Spinal cord (tissue), 10 donors: ENCODE data around the gene GMDS. TPM values are rescaled to one million over a fixed set of nuclear protein-coding genes. Genes with fewer than 3 reads are reported as not detected.
A peak's percentile ranks its signal among the peaks of the same experiment; 100 is the strongest.

ENCODE experiments used
- DNase-seq, 6 donors: peaks; one replicate each; pipeline versions ENCODE4 v3.0.0 to v3.0.0-alpha.2; 2013 to 2015; ENCODE audit warnings: low spot score in 6 of 6, low read depth in 4 of 6
- H3K27ac ChIP-seq: one replicate; pipeline ENCODE4 v1.5.1; 2013; ENCODE audit warnings: low read depth, low read length, control low read depth
- H3K27me3 ChIP-seq: one replicate; pipeline ENCODE4 v1.6.1; 2013; ENCODE audit warnings: low read length; ENCODE audit not compliant: control insufficient read depth, insufficient read depth
- H3K36me3 ChIP-seq: one replicate; pipeline ENCODE4 v1.6.1; 2013; ENCODE audit warnings: low read length; ENCODE audit not compliant: control insufficient read depth, insufficient read depth
- H3K4me1 ChIP-seq: one replicate; pipeline ENCODE4 v1.6.1; 2013; ENCODE audit warnings: low read length; ENCODE audit not compliant: control insufficient read depth, insufficient read depth
- H3K4me3 ChIP-seq: one replicate; pipeline ENCODE4 v1.5.1; 2013; ENCODE audit warnings: low read depth, low read length, control low read depth
- H3K9me3 ChIP-seq: one replicate; pipeline ENCODE4 v1.6.1; 2013; ENCODE audit warnings: low read length; ENCODE audit not compliant: control insufficient read depth, insufficient read depth
- WGBS: methylation state at CpG from one replicate; pipeline ENCODE4 v1.1.5; 2013; ENCODE audit warnings: missing lambda C conversion rate; ENCODE audit not compliant: insufficient coverage; 5-methylcytosine and 5-hydroxymethylcytosine counted together
- polyA plus RNA-seq, 2 donors: library from polyadenylated mRNA; unstranded; fragments of 120-200 nt; gene quantifications; one replicate each; pipeline ENCODE4 v1.2.1, GENCODE V29; 2013; ENCODE audit not compliant: insufficient read length in 2 of 2
- total RNA-seq, 2 donors: library from RNA; depleted of rRNA in 1 of 2; stranded (reverse); fragments of 120-200 nt in 1 of 2; fragments of >200 nt in 1 of 2; gene quantifications; one replicate each; pipeline versions ENCODE4 v1.2.3 to v1.2.4, GENCODE V29; 2013 to 2014
- donor health status: healthy.

GMDS gene
- total and polyA plus RNA-seq, 4 donors = 35.3 to 87.4 (median 49.6) TPM

- no peak for DNase-seq
- H3K27ac ChIP-seq = no peak overlapping the region
- no peaks in the 10 kb centered on the region for H3K27me3 ChIP-seq
- no peak overlapping the region for H3K4me3 ChIP-seq
- H3K9me3 ChIP-seq = no peaks in the 10 kb centered on the region
- no peaks in the 10 kb centered on the region for H3K4me1 ChIP-seq
- H3K36me3 ChIP-seq = no peaks in the 10 kb centered on the region
- 84% methylated on average over 8 of the region's 8 CpGs for WGBS
Measured at GRCh38 chr6:1709234-1709641, 536.2 kb downstream of the GMDS start.

DNA sequence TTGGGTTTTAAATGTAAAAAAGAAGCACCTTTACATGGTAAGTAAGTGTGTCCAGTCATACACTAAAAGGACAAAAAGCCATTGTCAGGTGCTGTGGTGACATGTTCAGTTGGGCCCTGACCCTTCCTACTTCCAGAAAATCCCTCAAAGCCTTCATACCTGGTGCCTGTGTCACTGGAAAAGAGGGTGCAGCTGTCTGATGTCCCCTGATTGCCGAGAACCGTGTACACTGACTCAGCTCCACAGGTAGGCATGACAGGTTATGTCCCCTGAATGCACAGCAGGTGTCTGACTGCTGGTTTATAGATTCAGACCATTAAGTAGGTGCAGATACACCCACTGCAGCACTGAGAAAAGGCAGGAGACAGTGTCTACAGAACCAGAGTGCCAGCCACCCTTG is 536.6 kb downstream of the GMDS start:
- H3K4me3 ChIP-seq = no peak overlapping the region
- no peaks in the 10 kb centered on the region for H3K36me3 ChIP-seq
- no peak for DNase-seq
- no peaks in the 10 kb centered on the region for H3K4me1 ChIP-seq
- H3K9me3 ChIP-seq = no peaks in the 10 kb centered on the region
- H3K27ac ChIP-seq = no peak overlapping the region
- WGBS = 93% methylated on average over 2 of the region's 2 CpGs
- H3K27me3 ChIP-seq = no peaks in the 10 kb centered on the region

GRCh38 chr6:1708122-1708521 is 537.3 kb downstream of the GMDS start:
- no peak for DNase-seq
- no peaks in the 10 kb centered on the region for H3K9me3 ChIP-seq
- H3K27ac ChIP-seq = no peak overlapping the region
- no peaks in the 10 kb centered on the region for H3K4me1 ChIP-seq
- 66% methylated on average over 11 of the region's 15 CpGs for WGBS
- H3K36me3 ChIP-seq = no peaks in the 10 kb centered on the region
- H3K27me3 ChIP-seq = no peaks in the 10 kb centered on the region
- no peak overlapping the region for H3K4me3 ChIP-seq

DNA sequence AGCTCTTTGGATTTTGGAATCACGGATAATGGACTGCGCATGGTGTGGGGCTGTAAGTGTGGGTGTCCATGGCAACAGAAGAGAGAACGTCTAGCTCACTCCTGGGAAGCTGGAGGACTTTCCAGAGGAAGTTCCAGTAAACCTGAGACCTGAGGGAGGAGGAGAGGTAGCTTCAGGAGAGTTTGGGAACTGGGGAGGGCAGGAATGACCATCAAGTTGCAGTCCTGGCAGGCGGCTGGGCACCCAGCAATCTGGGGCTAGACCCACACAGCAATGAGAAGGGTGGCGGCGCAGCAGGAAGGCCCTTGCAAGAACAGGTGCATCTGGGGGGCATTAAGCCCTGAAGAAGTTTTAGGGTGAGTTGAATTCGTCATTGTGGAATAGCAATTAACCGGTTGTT is 539.8 kb downstream of the GMDS start:
- Histone ChIP-seq H3K4me3 (no peak overlapping the region), H3K27ac (no peak overlapping the region), H3K27me3 (no peaks in the 10 kb centered on the region), H3K9me3 (no peaks in the 10 kb centered on the region), H3K36me3 (no peaks in the 10 kb centered on the region), H3K4me1 (no peaks in the 10 kb centered on the region)
- 79% methylated on average over 8 of the region's 8 CpGs for WGBS
- DNase-seq = no peak

GRCh38 chr6:1705183-1705582 is 540.2 kb downstream of the GMDS start:
- no peak overlapping the region for H3K27ac ChIP-seq
- DNase-seq = no peak
- no peaks in the 10 kb centered on the region for H3K4me1 ChIP-seq
- H3K36me3 ChIP-seq = no peaks in the 10 kb centered on the region
- H3K27me3 ChIP-seq = no peaks in the 10 kb centered on the region
- H3K4me3 ChIP-seq = no peak overlapping the region
- H3K9me3 ChIP-seq = no peaks in the 10 kb centered on the region
- 86% methylated on average over 3 of the region's 4 CpGs for whole genome bisulfite sequencing

DNA sequence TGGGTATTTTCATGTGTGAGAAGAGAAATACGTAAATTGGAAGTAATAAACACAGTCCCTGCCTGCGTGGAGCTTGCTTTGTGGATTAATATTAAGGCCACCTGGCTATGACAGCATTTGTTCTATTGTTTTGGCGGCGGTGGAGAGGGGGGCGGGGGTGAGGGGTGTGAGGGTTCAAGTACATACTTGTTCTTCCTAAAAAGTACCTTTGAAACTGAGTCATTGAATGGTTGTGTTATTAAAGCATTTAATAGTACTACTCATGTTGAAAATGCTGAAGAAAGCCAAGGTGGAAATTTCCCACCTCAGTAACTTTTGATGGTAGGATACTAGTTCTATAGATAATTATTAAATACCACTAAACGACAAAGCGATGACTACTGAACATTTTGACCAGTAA is 540.7 kb downstream of the GMDS start:
- 72% methylated on average over 2 of the region's 7 CpGs for WGBS
- no peak overlapping the region for H3K27ac ChIP-seq
- no peaks in the 10 kb centered on the region for H3K4me1 ChIP-seq
- no peak overlapping the region for H3K4me3 ChIP-seq
- no peaks in the 10 kb centered on the region for H3K36me3 ChIP-seq
- no peaks in the 10 kb centered on the region for H3K9me3 ChIP-seq
- DNase-seq = no peak
- no peaks in the 10 kb centered on the region for H3K27me3 ChIP-seq

DNA sequence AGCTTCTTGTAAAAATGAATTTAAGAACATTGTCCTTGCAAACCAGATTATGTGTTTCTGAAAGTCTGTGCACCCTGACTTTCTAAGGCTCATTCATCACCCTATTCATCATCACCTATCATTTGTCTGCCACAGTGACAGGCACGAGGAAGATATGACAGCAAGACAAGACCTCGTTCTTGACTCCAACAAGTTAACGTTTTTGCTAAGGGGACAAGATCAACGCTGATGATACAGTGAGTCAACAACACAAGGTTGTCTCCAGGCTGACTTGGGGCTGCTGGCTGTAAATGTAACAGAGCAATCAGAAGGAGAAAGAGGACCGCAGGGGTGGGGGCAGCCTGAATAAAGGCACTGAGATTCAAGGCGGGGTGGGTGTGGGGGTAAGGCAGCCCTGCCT is 541.5 kb downstream of the GMDS start:
- DNase-seq = no peak
- 91% methylated on average over 5 of the region's 6 CpGs for WGBS
- Histone ChIP-seq H3K4me3 (no peak overlapping the region), H3K27ac (no peak overlapping the region), H3K9me3 (no peaks in the 10 kb centered on the region), H3K36me3 (no peaks in the 10 kb centered on the region), H3K27me3 (no peaks in the 10 kb centered on the region), H3K4me1 (no peaks in the 10 kb centered on the region)

DNA sequence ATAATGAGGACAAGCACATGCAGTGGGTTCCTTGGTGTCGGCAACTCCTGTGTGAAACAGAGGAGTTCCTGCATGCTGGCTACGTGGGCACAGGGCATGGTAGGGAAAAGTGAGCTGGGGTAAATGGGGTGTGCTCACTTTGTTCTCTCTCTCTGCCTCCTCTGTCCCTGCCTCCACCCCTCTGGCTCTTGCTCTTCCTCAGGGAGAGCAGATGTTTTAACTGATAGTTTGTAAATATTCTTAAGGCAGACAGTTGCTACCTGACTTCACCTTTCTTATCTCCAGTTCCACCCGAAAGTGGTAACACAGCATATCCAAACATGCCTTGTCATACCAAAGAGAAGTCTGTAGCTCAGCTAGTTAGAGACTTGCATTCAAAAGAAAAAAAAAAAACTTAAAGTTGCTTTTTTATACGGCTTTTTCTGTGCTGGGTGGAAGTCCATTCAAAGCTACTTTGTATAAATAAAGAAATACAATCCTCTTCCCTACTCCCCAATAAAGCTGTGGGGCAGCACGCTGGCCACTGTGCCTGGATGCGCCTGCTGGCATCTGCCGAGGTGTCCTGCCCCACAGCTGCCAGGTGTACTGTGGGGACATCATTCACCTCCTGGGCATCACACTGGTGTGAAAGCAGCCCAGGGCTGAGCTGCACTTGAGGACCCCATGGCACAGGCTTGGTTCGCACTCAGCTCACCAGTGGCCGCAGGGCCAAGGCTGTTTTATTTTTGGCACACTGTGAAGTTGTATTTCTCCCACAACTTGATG is 542.1 kb downstream of the GMDS start:
- no peak for DNase-seq
- no peaks in the 10 kb centered on the region for H3K27me3 ChIP-seq
- no peak overlapping the region for H3K4me3 ChIP-seq
- peak overlapping the region; percentile 15 for H3K27ac ChIP-seq
- WGBS = 88% methylated on average over 2 of the region's 9 CpGs
- H3K36me3 ChIP-seq = no peaks in the 10 kb centered on the region
- no peaks in the 10 kb centered on the region for H3K4me1 ChIP-seq
- H3K9me3 ChIP-seq = no peaks in the 10 kb centered on the region

GRCh38 chr6:1702580-1703051 is 542.8 kb downstream of the GMDS start:
- Histone ChIP-seq H3K36me3 (no peaks in the 10 kb centered on the region), H3K4me1 (no peaks in the 10 kb centered on the region), H3K27ac (peak overlapping the region; percentile 15), H3K4me3 (no peak overlapping the region), H3K9me3 (no peaks in the 10 kb centered on the region), H3K27me3 (no peaks in the 10 kb centered on the region)
- 80% methylated on average over 8 of the region's 8 CpGs for WGBS
- no peak for DNase-seq

DNA sequence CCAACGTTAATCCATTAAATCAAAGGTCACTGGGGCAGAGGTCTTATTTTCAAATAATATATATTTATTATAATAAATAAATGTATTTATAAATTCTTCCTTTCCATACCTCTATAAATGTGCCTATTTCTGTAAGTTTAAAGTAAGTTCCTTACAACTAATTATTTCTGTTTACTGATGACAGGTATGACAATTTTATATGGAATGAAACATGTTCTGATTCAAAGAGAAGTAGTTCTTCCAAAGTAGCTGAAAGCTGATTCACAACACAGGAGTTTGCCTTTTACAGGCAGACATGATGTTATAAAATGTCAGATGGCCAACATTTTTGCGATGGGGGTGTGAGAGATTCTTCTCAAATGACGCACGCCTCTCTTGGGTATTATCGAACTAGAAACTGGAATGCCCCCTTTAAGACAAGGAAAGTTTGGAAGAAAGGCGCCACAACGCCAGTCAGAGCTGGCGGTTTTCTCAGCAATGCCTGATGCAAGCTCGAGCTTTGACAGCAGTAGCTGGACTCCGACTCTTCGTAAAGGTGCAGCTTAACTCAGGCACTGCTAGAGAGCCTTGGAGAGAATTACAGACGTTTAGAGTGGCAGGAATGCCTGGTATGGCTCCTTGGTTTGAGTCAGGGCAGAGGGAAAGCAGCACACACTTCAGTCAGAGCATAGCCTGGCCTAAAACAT is 543.6 kb downstream of the GMDS start:
- 84% methylated on average over 11 of the region's 12 CpGs for WGBS
- no peaks in the 10 kb centered on the region for H3K27me3 ChIP-seq
- no peaks in the 10 kb centered on the region for H3K4me1 ChIP-seq
- peak in 1 of 6 donors; percentile 30 for DNase-seq
- H3K4me3 ChIP-seq = no peak overlapping the region
- no peaks in the 10 kb centered on the region for H3K9me3 ChIP-seq
- no peaks in the 10 kb centered on the region for H3K36me3 ChIP-seq
- H3K27ac ChIP-seq = peak overlapping the region; percentile 42
